GM20000 (cell line): ENCODE measurements around the gene GM2A.
"Not testable (repeated sequence)": the region's sequence is repeated elsewhere in the genome, so short reads cannot be mapped to it uniquely, and the experiment has no call there.

Source experiments
- DNase-seq: peaks from one replicate; pipeline ENCODE4 v3.0.0; 2012; ENCODE audit warnings: low spot score
- TF ChIP-seq, protein P1 (sequence below): IDR thresholded peaks from 2 replicates; pipeline ENCODE4 v1.5.1; 2012; ENCODE audit warnings: mild to moderate bottlenecking, control low read depth; ENCODE audit errors: extremely low read depth, missing control alignments

The GM2A gene

DNA sequence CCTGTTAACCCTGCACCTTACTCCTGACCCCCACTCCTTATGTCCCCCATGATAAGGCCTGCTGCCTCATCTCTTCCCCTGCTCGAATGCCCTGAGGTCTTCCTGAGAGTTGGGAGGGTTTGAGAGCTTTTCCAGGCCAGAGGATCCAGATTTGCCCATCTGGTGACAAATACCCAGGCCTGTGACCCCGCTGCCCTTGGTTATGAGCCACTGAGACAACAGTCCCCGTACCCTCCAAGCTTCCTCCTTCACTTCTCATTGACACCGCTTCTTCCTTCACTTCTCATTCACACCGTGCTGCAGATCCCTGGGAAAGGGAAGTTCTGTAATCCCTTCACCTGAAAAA, 593 bp downstream of the GM2A start:
- TF ChIP-seq, protein P1, sequence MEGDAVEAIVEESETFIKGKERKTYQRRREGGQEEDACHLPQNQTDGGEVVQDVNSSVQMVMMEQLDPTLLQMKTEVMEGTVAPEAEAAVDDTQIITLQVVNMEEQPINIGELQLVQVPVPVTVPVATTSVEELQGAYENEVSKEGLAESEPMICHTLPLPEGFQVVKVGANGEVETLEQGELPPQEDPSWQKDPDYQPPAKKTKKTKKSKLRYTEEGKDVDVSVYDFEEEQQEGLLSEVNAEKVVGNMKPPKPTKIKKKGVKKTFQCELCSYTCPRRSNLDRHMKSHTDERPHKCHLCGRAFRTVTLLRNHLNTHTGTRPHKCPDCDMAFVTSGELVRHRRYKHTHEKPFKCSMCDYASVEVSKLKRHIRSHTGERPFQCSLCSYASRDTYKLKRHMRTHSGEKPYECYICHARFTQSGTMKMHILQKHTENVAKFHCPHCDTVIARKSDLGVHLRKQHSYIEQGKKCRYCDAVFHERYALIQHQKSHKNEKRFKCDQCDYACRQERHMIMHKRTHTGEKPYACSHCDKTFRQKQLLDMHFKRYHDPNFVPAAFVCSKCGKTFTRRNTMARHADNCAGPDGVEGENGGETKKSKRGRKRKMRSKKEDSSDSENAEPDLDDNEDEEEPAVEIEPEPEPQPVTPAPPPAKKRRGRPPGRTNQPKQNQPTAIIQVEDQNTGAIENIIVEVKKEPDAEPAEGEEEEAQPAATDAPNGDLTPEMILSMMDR, result no peak
- DNase-seq, result no peak

DNA sequence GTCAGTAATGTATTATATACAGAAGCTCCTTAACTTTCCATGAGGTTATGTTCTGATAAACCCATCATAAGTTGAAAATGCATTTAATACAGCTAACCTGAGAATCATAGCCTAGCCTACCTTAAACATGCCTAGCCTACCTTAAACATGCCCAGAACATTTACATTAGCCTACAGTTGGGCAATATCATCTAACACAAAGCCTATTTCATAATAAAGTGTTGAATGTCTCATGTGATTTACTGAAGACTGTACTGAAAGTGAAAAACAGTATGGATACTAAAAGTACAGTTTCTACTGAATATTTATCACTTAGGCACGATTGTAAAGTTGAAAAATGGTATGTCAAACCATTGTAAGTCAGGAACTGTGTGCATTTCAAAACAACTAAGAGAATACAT, 1.6 kb downstream of the GM2A start:
- TF ChIP-seq, protein P1, result no peak
- DNase-seq, result no peak

DNA sequence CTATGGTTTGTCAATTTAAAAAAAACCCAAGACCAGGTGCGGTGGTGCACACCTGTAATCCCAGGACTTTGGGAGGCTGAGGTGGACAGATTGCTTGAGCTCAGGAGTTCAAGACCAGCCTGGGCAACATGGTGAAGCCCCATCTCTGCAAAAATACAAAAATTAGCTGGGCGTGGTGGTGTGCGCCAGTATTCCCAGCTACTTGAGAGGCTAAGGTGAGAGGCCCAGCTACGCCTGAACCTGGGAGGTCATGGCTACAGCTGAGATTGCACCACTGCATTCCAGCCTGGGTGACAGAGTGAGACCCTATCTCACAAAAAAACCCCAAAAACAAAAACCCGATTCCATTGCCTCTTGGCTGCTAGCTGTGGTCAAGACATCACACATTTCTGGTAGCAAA, 2.0 kb downstream of the GM2A start:
- DNase-seq, result not testable (repeated sequence)

DNA sequence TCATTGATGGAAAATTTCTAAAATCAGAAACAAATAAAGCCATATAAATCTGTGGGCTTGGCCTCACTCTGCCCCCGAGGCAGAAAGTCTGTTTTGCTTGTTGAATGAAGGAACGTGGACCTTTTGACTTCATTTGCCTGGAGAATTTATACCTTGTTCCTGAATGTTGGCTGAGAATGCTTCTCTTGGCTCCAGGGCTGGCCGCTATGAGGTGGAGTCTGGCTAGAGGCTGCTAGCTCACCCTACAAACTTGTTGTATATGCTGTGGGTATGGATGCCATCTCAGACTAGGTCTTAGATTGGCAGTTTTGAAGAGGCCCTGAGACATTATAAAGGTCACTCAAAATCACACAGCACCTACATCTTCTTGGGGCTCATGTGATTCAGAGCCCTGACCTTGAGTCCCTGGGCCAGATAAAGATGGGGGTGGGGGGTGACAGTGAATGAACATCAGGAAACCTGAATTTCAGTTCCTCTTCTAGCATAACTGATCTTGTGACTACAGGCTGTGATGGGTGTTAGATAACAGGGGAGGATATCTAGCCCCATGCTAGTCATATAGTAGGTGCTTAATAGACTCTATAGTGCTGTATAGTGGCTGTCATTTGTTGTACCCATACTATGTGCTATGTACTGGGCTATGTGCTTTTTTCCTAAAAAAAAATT, 2.8 kb downstream of the GM2A start:
- TF ChIP-seq, protein P1, result no peak
- peak; percentile 76 for DNase-seq

DNA sequence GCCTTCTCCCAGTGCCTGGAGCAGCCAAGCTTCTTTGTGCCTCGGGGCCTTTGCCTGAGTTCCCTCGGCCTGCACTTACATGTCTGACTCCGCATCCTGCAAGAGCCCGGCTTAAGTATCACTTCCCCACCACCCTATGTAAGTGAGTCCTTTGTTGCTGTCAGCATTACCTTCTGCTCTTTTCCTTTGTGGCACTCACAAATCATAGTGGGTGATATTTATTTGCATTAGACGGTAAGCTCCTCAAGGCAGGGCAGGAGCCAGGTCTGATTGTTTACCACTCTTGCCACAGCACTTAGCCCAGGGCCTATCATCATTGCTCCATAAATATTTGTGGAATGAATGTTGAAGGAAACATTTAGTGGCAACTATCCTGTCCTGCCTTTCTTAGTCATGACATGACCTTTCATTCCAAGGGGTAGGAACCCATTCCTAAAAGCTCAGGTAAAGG, 4.8 kb downstream of the GM2A start:
- peak; percentile 52 for DNase-seq
- TF ChIP-seq, protein P1, result no peak

DNA sequence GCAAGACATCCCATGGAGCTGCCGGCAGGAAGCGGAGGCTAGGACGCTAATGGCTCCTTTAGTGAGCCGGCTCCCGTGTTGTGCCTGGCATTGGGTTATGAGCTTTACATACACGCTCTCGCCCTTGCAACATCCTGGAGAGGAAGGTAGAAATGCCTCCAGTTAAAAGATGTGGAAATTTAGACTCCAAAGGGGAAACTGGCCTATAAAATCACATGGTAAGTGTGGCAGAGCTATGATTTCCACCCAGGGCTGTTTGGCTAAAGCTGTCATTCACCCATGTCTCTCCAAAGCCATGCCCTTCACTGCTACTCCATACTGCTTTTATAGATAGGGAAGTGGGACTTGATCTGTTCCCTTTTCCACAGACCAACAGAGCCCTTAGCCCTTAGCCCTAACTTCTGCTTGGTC, 5.2 kb downstream of the GM2A start:
- TF ChIP-seq, protein P1, result no peak
- no peak for DNase-seq

DNA sequence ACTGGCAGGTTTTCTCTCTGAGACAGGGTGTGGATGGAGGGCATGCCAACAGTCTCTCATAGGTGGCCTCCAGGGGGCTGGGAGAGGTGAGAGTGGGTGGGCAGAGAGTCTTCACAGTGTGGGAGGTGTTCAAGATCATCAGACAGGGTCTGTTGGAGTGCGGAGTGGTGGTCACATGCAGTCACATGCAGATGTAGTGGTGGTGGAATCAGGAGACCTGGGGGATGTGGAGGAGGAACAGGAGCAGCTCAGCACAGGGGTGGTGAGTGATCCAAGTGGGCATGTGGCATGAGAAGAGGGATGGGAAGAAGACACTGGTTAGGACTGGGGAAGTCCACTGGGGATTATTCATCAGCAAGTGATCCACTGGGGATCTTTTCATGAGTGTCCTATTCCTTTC, 5.8 kb downstream of the GM2A start:
- no peak for DNase-seq
- TF ChIP-seq, protein P1, result no peak

DNA sequence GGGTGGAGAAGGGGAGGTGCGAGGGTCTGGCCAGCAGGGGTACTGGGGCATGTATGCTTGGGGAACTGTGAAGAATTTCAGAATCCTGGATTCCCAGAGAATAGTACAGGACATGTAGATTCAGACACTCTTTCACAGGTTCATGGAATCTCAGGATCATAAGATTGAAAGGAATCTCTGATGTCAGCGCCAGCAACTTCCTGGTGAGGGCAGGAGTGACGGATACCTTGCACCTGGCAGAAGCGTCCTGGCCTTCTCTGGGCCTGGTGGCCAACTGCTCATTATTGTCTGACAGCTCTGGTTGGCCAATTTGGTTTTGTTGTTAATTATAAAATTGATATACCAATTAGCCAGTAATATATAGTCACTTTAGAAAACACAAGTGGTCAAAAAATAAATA, 6.9 kb downstream of the GM2A start:
- no peak for DNase-seq
- TF ChIP-seq, protein P1, result no peak
